Activated CD4-positive, alpha-beta T cell treated with anti-CD3 and anti-CD28 coated beads, Interleukin-2, amount 10 ng/mL, durations not matched to agents 7 days and 5 days (primary cell): Measurements from ENCODE around the gene AQP9. TPM values are rescaled to one million over a fixed set of nuclear protein-coding genes. Genes with fewer than 3 reads are reported as not detected.

Experiments used
- CTCF ChIA-PET: fragments of 350-600 bp; sonication (Branson Sonifier 250); formaldehyde crosslinking; loops from one replicate; lab custom pipeline; 2021; ENCODE audit warnings: antibody characterized with exemption; lab: Charles Lee
- POLR2A ChIA-PET: fragments of 350-600 bp; sonication (Branson Sonifier 250); formaldehyde crosslinking; loops from one replicate; lab custom pipeline; 2021; ENCODE audit warnings: antibody characterized with exemption; lab: Charles Lee
- DNase-seq: peaks from one replicate; pipeline ENCODE4 v3.0.0-alpha.2; 2020
- H3K27ac Mint-ChIP-seq: one replicate; pipeline ENCODE4 v1.8.0; 2021; ENCODE audit warnings: mild to moderate bottlenecking, moderate library complexity, mixed read lengths
- H3K27me3 Mint-ChIP-seq: one replicate; pipeline ENCODE4 v1.8.0; 2021; ENCODE audit warnings: mixed read lengths
- H3K36me3 Mint-ChIP-seq: one replicate; pipeline ENCODE4 v1.8.0; 2021; ENCODE audit warnings: low read depth, mixed read lengths
- H3K4me1 Mint-ChIP-seq: one replicate; pipeline ENCODE4 v1.8.0; 2021; ENCODE audit warnings: mixed read lengths
- H3K4me3 Mint-ChIP-seq: one replicate; pipeline ENCODE4 v1.8.0; 2021; ENCODE audit warnings: mild to moderate bottlenecking, moderate library complexity, mixed read lengths
- H3K9me3 Mint-ChIP-seq: one replicate; pipeline ENCODE4 v1.8.0; 2021; ENCODE audit warnings: mixed read lengths
- total RNA-seq, 2 experiments: library from RNA; stranded (reverse); gene quantifications; one replicate each; pipeline ENCODE4 v1.2.3, GENCODE V29; 2021

Gene AQP9
- total RNA-seq, 2 experiments from 2014 or later: not detected

- no peak overlapping the region for H3K27ac Mint-ChIP-seq
- H3K4me1 Mint-ChIP-seq: no peaks in the 10 kb centered on the region
- H3K27me3 Mint-ChIP-seq: peaks cover 13% of the 10 kb centered on the region
- H3K9me3 Mint-ChIP-seq: no peaks in the 10 kb centered on the region
- ChIA-PET CTCF (no interaction called here), POLR2A (no interaction called here)
- DNase-seq: no peak
- H3K4me3 Mint-ChIP-seq: no peak overlapping the region
- H3K36me3 Mint-ChIP-seq: no peaks in the 10 kb centered on the region
Measured at GRCh38 chr15:58119016-58119415, 19.2 kb upstream of the AQP9 start.

DNA sequence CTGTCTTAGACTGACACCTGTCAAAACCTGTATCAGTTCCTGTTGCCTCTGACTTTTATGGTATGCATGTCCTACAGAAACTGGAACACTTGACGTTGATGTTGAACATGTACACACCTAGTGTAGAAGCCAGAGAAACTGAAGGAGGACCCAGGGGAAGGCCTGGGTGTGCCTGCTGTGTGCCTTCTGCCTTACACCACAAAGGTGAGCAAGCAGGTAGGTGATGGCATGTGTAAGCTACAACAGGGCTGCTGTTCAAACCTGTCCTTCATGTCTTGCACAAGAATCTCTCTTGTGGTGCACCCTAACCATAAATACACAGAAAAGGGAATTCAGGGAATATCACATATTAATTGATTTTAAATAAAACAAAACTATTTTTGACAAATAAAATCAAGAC lies 13.6 kb upstream of the AQP9 start:
- H3K4me1 Mint-ChIP-seq: no peaks in the 10 kb centered on the region
- H3K36me3 Mint-ChIP-seq: no peaks in the 10 kb centered on the region
- peaks cover 9% of the 10 kb centered on the region for H3K27me3 Mint-ChIP-seq
- CTCF ChIA-PET: no interaction called here
- no peak overlapping the region for H3K27ac Mint-ChIP-seq
- H3K9me3 Mint-ChIP-seq: peaks cover 5% of the 10 kb centered on the region
- DNase-seq: no peak
- POLR2A ChIA-PET: no interaction called here
- no peak overlapping the region for H3K4me3 Mint-ChIP-seq

DNA sequence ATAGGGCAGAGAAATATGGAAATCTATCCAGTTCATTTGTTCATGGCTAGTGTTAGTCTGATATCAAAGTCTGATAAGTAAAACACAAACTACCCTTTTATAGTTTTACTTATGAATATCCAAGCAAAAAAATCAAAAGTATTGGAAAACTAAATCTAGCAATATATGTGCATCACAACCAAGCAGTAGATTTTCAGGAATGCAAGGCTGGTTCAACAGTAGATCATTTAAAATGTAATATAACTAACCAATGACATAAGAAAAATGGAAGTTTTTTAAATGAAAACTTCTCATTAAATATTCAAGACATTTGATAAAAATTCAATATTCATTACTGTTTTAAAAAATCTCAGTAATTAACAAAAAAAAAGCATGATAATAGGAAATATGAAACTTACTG lies 12.8 kb upstream of the AQP9 start:
- Mint-ChIP-seq H3K27me3 (peaks cover 9% of the 10 kb centered on the region), H3K27ac (no peak overlapping the region), H3K4me3 (no peak overlapping the region), H3K4me1 (no peaks in the 10 kb centered on the region), H3K9me3 (peaks cover 5% of the 10 kb centered on the region), H3K36me3 (no peaks in the 10 kb centered on the region)
- POLR2A ChIA-PET: no interaction called here
- CTCF ChIA-PET: interaction anchor here (0.6 kb wide), 1 partner anchor 13 kb away, joined by 3 read pairs; no protein-coding TSS in a partner anchor
- no peak for DNase-seq

DNA sequence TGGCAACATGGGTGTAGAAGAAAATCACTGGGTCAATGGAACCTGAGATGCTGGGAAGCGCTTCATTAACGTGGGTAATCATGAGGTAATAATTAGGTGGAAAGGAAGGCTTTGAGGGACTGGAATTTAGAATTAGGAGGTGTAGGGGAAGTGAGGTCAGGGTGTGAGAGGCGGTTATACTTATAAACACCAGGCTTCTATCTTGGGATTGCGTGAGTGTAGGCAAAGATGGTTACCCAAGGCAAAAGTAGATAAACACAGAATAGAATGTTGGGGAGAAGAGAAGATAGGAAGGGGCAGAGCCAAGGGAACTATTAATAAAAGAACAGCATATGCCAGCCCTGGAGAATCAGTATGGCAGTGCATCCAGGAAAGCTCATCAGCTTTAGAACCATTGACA lies 3.3 kb upstream of the AQP9 start:
- H3K4me1 Mint-ChIP-seq: no peaks in the 10 kb centered on the region
- no peak for DNase-seq
- no peak overlapping the region for H3K4me3 Mint-ChIP-seq
- ChIA-PET POLR2A (no interaction called here), CTCF (interaction anchor here (1.4 kb wide), 1 partner anchor 42 kb away, joined by 3 read pairs; no protein-coding TSS in a partner anchor)
- H3K36me3 Mint-ChIP-seq: no peaks in the 10 kb centered on the region
- no peak overlapping the region for H3K27ac Mint-ChIP-seq
- no peaks in the 10 kb centered on the region for H3K9me3 Mint-ChIP-seq
- H3K27me3 Mint-ChIP-seq: peaks cover 17% of the 10 kb centered on the region

- H3K9me3 Mint-ChIP-seq: no peaks in the 10 kb centered on the region
- H3K4me3 Mint-ChIP-seq: no peak overlapping the region
- ChIA-PET CTCF (interaction anchor here (1.4 kb wide), 1 partner anchor 41 kb away, joined by 3 read pairs; no protein-coding TSS in a partner anchor), POLR2A (no interaction called here)
- no peaks in the 10 kb centered on the region for H3K4me1 Mint-ChIP-seq
- H3K36me3 Mint-ChIP-seq: no peaks in the 10 kb centered on the region
- no peak overlapping the region for H3K27ac Mint-ChIP-seq
- DNase-seq: no peak
- H3K27me3 Mint-ChIP-seq: peaks cover 17% of the 10 kb centered on the region
Measured at GRCh38 chr15:58135511-58136174, 2.5 kb upstream of the AQP9 start.

DNA sequence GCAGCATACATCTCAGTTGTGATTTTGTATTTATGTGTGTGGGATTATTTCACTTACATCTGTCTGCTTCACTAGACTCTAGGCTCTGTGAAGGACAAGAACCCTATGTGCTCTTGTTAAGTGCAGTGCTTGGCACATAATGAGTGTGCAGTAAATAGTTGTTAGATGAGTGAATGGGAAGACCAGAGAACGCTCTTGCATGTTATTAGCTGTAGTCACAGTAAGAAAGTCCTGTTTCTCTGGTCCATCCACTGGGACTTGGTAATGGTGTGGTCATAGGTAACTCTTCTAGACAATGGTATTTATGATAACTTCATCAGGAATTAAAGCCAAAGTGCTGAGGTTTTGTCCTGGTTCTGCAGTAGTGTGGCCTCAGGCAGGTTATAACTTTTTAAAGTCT lies 1.4 kb upstream of the AQP9 start:
- DNase-seq: no peak
- ChIA-PET CTCF (no interaction called here), POLR2A (no interaction called here)
- peaks cover 17% of the 10 kb centered on the region for H3K27me3 Mint-ChIP-seq
- H3K4me1 Mint-ChIP-seq: no peaks in the 10 kb centered on the region
- H3K27ac Mint-ChIP-seq: no peak overlapping the region
- no peaks in the 10 kb centered on the region for H3K9me3 Mint-ChIP-seq
- no peak overlapping the region for H3K4me3 Mint-ChIP-seq
- no peaks in the 10 kb centered on the region for H3K36me3 Mint-ChIP-seq

DNA sequence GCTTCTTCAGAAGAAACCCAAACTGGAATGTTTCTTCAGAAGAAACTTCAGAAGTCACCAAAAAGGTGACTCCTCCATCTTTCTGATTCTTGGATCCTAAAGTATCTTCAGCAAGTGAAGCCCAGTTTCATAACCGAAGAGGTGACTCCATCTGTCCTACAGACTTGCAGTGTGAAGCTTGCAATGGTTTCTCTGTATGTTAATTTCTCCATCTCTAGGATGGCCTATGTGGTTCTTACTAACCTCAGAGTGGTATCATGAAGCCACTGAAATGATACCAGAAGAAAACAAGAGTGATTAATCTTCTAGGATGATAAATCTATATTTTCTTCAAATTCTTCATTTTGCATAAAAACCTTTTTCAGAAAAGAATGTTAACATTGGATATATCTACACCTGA lies 495 bp upstream of the AQP9 start:
- Mint-ChIP-seq H3K4me1 (no peaks in the 10 kb centered on the region), H3K27me3 (peaks cover 19% of the 10 kb centered on the region), H3K9me3 (no peaks in the 10 kb centered on the region), H3K4me3 (no peak overlapping the region), H3K27ac (no peak overlapping the region), H3K36me3 (no peaks in the 10 kb centered on the region)
- no peak for DNase-seq
- ChIA-PET CTCF (interaction anchor here (0.5 to 1.0 kb wide), 2 partner anchors 12 to 71 kb away, joined by 3 read pairs; no protein-coding TSS in a partner anchor), POLR2A (no interaction called here)

- DNase-seq: no peak
- Mint-ChIP-seq H3K4me1 (no peaks in the 10 kb centered on the region), H3K36me3 (no peaks in the 10 kb centered on the region), H3K4me3 (no peak overlapping the region), H3K9me3 (no peaks in the 10 kb centered on the region), H3K27me3 (peaks cover 20% of the 10 kb centered on the region), H3K27ac (no peak overlapping the region)
- CTCF ChIA-PET: interaction anchor here (0.8 kb wide), 1 partner anchor 56 kb away, joined by 3 read pairs; no protein-coding TSS in a partner anchor
- POLR2A ChIA-PET: interaction anchor here (0.7 kb wide), 1 partner anchor 10 kb away, joined by 3 read pairs; no protein-coding TSS in a partner anchor
Measured at GRCh38 chr15:58139276-58139988, 1.3 kb downstream of the AQP9 start.

DNA sequence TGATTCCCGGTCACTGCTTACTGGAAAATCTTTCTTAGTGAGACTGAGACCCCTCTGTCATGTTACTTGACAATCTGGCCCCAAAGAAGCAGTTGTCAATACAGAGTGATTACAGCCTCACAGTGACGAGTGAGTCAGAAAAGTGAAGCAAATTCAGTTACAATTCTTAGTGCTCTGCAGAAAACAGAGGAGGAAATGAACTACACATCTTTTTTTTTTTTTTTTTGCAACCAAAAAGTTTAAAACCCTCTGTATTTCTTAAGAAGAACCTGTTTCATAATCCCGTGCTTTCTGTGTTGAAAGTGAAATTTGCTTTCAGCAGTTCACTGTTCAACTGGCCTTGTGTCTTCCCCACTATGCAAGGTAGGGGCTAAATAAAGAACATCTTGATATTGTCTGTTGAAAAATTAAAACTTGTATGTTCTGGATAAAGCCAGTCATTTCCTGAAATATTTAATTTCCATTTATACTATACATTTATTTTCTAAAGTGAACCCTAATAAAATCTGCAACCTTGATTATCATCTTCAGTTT lies 1.9 kb downstream of the AQP9 start:
- ChIA-PET CTCF (no interaction called here), POLR2A (no interaction called here)
- Mint-ChIP-seq H3K4me1 (no peaks in the 10 kb centered on the region), H3K4me3 (no peak overlapping the region), H3K9me3 (no peaks in the 10 kb centered on the region), H3K27ac (no peak overlapping the region), H3K36me3 (no peaks in the 10 kb centered on the region), H3K27me3 (peaks cover 15% of the 10 kb centered on the region)
- no peak for DNase-seq

GRCh38 chr15:58141894-58142293 lies 3.7 kb downstream of the AQP9 start:
- Mint-ChIP-seq H3K4me3 (no peak overlapping the region), H3K4me1 (no peaks in the 10 kb centered on the region), H3K27me3 (peaks cover 14% of the 10 kb centered on the region), H3K27ac (no peak overlapping the region), H3K36me3 (no peaks in the 10 kb centered on the region), H3K9me3 (no peaks in the 10 kb centered on the region)
- DNase-seq: no peak
- POLR2A ChIA-PET: no interaction called here
- CTCF ChIA-PET: no interaction called here

DNA sequence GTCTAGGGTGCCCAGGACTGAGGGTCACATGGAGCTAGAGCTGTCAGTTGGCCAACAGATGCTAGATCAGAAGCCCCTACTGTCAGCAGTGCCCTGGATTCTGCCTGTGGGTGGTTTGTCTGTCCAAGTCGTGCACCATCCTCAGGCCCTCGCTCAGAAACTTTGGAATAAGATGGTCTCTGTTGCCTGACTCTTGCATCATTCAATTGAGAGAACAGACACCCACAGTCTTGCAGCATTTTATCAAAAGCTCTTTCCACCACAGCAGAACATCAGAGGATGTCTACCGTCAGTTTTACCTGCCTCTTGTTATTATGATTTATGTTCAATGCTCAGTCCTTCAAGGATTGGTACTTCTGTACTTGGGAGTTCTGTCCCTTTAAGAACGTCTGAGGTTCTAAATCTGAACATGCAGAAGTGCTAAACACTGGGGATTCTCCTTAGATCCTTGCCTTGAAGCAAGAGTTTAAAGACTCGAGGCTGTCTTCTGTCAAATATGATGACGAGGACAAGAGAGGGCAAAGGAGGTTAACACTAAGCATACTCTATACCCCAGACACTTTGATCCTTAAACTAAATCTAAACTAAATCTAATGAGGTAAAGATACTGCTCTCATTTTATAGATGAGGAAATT lies 4.8 kb downstream of the AQP9 start:
- peaks cover 12% of the 10 kb centered on the region for H3K27me3 Mint-ChIP-seq
- CTCF ChIA-PET: no interaction called here

DNA sequence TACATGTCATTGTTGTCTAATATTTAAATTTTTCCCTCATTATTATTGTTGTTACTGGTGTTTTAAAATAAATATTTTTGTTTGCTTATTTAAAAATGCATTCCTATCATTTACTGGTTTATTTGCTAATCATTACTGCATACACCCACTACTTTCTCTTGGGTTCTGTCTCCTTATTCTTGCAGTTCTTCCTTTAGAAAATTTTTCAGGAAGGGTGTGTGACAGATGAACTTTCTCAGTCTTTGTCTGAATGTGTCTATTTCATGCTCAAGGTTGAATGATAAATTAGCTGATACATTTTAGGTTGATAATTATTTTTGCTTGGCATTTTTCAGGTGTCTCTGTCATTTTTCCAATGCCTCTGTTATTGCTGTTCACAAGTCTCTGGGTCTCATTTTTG lies 7.4 kb downstream of the AQP9 start:
- Mint-ChIP-seq H3K9me3 (no peaks in the 10 kb centered on the region), H3K27me3 (peaks cover 15% of the 10 kb centered on the region), H3K36me3 (no peaks in the 10 kb centered on the region), H3K27ac (no peak overlapping the region), H3K4me3 (no peak overlapping the region), H3K4me1 (no peaks in the 10 kb centered on the region)
- no peak for DNase-seq
- ChIA-PET POLR2A (no interaction called here), CTCF (no interaction called here)

More for the DNA sequence above, 4.8 kb downstream of the AQP9 start:
- Mint-ChIP-seq H3K4me1 (no peaks in the 10 kb centered on the region), H3K36me3 (no peaks in the 10 kb centered on the region), H3K27ac (no peak overlapping the region), H3K9me3 (no peaks in the 10 kb centered on the region), H3K4me3 (no peak overlapping the region)
- POLR2A ChIA-PET: no interaction called here
- DNase-seq: no peak

DNA sequence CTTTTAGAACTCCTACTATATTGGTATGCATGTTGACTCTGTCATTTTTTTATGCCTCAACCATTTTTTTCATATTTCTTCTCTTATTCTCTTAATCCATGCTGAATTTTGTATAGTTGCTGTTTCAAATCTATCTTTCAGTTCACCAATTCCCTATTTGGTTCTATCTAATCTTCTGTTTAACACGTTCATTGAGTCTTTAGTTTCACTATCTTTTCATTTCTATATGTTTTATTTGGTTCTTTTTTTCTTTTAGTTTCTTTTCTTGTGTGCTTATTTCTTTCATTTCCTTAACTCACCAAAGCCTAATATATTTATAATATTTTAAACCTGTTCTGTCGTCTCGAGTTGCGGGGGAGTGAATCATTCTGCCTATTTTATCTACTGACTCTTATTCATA lies 8.0 kb downstream of the AQP9 start:
- no peak for DNase-seq
- no peak overlapping the region for H3K4me3 Mint-ChIP-seq
- peaks cover 15% of the 10 kb centered on the region for H3K27me3 Mint-ChIP-seq
- POLR2A ChIA-PET: no interaction called here
- H3K36me3 Mint-ChIP-seq: no peaks in the 10 kb centered on the region
- H3K4me1 Mint-ChIP-seq: no peaks in the 10 kb centered on the region
- H3K27ac Mint-ChIP-seq: no peak overlapping the region
- CTCF ChIA-PET: no interaction called here
- no peaks in the 10 kb centered on the region for H3K9me3 Mint-ChIP-seq
